MV-4-11 (cell line): ENCODE results near the gene PARD3B.

Experiments
- DNase-seq: peaks from one replicate; lab custom pipeline; 2025; lab: John Stamatoyannopoulos, UW

Gene PARD3B, protein sequence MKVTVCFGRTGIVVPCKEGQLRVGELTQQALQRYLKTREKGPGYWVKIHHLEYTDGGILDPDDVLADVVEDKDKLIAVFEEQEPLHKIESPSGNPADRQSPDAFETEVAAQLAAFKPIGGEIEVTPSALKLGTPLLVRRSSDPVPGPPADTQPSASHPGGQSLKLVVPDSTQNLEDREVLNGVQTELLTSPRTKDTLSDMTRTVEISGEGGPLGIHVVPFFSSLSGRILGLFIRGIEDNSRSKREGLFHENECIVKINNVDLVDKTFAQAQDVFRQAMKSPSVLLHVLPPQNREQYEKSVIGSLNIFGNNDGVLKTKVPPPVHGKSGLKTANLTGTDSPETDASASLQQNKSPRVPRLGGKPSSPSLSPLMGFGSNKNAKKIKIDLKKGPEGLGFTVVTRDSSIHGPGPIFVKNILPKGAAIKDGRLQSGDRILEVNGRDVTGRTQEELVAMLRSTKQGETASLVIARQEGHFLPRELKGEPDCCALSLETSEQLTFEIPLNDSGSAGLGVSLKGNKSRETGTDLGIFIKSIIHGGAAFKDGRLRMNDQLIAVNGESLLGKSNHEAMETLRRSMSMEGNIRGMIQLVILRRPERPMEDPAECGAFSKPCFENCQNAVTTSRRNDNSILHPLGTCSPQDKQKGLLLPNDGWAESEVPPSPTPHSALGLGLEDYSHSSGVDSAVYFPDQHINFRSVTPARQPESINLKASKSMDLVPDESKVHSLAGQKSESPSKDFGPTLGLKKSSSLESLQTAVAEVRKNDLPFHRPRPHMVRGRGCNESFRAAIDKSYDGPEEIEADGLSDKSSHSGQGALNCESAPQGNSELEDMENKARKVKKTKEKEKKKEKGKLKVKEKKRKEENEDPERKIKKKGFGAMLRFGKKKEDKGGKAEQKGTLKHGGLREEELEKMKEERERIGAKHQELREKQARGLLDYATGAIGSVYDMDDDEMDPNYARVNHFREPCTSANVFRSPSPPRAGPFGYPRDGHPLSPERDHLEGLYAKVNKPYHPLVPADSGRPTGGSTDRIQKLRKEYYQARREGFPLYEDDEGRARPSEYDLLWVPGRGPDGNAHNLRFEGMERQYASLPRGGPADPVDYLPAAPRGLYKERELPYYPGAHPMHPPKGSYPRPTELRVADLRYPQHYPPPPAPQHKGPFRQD (N-terminal part only)

GRCh38 chr2:204544961-204545860 lies at the start of gene PARD3B:
Gene PARD3B (plus strand): TSS chr2:204545475. CDS start chr2:204546000, 525 bp downstream.
- DNase-seq = no peak

DNA sequence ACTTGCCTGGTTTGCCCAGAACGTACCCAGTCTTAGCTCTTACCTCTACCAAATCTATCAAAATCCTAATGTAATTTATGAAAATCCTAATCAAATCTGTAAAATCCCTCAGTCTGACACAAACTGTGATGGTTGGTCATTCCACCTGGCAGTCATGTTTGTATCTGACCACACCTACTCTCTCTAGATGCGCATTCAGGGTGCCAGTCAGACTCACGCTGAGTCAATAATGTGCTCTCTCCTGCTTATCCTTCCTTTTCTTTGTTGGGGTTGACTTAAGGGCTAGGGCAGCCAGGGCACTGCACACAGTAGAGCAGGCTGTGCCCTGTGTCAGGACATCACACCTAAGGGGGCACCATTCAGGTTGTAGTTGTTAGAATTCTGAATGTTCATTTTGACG lies 48.5 kb upstream of the PARD3B start:
- no peak for DNase-seq

DNA sequence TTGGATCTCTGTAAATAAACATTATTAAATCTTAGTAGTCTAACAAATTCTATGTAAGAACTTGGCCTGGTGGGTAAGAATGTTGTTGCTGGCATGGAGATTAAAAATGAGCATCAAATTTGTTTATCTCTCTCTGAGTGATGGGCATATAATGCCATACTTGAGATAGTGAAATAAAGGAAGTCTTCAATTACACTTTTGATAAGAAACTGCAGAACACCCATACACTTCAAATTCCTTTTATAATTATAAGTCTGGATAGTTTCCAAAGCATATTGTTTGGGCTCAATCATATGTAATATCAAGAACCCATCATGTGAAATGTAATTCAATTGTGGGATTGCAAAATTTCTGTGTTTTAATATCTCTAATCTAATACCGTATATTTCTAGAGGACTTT lies 47.4 kb upstream of the PARD3B start:
- no peak for DNase-seq

GRCh38 chr2:204498291-204498690 lies 47.0 kb upstream of the PARD3B start:
- no peak for DNase-seq

GRCh38 chr2:204503869-204504268 lies 41.4 kb upstream of the PARD3B start:
- no peak for DNase-seq

GRCh38 chr2:204504594-204504993 lies 40.7 kb upstream of the PARD3B start:
- no peak for DNase-seq

DNA sequence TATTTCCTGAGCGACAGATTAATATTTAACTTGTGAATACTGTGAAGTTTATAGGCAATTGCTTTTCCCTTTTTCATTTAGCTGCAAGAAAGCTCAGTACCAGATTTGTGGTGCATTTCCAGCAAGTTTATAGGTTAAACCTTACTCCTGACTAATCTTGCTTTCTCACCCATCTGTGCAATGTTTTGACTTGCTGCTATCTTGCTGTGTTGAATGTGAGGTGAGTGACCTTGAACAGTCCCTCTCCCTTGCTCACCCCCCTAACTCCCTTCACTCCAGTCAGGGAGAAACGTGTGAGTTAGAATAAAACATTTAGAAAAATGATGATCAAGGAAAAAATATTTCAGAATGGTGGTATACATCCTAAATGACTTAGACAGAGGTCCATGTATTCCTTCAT lies 39.8 kb upstream of the PARD3B start:
- DNase-seq = no peak

DNA sequence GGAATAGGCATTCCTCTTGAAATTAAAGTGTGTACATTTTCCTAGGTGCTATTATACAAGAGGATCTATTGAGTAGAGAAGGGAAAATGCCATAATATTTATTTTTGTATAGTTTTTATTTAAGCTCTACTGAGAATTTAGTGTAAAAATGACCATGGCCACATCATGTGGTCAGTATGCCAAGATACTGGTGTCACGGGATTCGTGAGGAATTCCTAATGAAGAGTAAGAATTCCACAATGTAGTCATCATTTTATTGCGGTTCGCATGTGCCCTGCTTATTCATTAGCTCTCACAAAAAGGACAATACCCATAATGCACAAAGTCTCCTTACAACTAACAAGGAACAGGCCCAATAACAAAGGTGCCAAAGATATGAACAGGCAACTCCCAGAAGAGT lies 39.3 kb upstream of the PARD3B start:
- no peak for DNase-seq

DNA sequence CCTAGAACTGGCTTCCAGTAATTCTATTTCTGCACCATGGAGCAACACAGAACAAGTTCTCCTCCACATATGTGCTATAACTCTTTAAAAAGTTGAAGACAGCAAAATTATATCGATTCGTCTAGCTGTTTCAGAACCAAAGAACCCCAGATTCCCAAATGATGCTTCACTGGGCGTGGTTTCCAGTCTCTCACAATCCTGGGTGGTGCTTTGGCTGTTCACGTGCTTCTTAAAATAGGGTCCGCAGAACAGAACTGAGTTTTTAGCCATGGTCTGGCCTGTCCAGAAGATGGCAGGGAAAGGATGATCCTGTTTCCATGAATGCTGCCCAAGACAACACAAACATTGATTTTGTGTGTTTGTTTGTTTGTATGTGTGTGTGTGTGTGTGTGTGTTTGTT lies 37.6 kb upstream of the PARD3B start:
- DNase-seq = no peak

- DNase-seq = no peak
These were observed 34.4 kb upstream of the PARD3B start for GRCh38 chr2:204510709-204511420.

- DNase-seq = no peak
These were observed 30.8 kb upstream of the PARD3B start for GRCh38 chr2:204514439-204514838.

- DNase-seq = no peak
These were observed 29.9 kb upstream of the PARD3B start for GRCh38 chr2:204515416-204515815.

DNA sequence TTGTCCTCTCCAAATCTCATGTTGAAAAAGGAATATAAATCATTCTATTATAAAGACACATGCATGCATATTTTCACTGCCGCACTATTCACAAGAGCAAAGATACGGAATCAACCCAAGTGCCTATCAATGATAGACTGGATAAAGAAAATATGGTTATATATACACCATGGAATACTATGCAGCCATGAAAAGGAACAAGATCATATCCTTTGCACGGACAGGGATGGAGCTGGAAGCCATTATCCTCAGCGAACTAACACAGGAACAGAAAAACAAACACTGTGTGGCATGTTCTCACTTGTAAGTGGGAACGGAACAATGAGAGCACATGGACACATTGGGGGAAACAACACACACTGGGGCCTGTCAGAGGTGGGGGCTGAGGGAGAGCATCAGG lies 28.1 kb upstream of the PARD3B start:
- DNase-seq = no peak

DNA sequence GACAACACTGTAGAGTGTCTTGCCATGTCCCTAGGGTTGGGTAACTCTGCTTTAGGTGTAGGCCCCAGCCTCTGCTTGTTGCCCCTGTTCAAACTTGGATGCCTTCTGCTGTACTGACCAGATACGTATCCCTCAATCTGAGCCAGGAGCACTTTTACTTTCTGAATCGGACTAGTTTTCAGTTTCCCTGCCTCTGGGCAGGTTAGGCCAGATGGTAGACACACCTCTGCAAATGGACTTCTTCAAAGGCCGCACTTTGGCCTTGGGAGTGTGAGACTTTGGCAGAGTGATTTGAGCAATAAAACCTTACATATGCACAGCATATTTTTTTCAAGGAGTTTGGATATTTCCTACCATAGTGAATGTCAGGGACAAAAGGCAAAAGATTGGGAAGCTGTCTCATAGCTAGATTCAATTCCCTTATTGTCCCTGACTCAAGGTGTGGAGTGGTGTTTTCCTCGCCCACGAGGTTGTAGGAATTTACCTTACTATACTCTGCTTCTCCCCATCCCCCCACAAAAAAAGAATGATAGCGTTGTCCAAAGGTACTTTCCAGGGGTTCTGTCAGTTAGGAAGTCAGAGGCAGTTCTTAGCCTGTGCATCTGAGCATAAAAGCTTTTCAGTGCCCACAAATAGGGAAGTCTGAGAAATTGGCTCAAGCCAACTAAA lies 15.3 kb upstream of the PARD3B start:
- DNase-seq = no peak

- no peak for DNase-seq
These were observed 14.8 kb upstream of the PARD3B start for GRCh38 chr2:204530464-204530805.

DNA sequence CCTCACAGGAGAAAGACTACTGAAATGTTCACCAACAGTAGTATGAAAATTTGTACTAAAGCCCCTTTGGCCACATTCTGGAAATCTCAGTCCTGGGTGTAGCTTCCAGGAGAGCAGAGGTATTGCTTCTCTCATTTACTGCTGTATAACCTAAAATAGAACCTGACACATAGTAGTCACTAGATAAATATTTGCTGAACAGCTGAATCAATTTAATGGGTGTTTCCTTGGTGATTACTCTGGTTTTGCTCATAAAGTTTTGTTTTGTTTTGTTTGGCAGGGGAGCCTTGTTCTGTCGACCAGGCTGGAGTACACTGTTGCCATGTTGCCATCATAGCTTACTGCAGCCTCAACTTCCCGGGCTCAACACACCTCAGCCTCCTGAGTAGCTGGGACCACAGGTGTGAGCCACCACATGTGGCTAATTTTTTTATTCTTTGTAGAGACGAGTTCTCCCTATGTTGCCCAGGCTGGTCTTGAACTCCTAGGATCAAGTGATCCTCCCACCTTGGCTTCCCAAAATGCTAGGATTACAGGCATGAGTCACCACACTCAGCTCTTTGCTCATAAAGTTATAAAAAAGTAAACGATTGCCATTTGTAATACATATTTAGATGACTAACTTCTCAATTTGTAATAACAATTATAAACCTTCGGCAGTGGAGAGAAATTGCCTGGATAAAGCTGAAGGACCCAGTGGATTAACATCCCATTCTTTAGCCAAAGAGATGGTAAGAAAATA lies 11.5 kb upstream of the PARD3B start:
- DNase-seq = no peak

DNA sequence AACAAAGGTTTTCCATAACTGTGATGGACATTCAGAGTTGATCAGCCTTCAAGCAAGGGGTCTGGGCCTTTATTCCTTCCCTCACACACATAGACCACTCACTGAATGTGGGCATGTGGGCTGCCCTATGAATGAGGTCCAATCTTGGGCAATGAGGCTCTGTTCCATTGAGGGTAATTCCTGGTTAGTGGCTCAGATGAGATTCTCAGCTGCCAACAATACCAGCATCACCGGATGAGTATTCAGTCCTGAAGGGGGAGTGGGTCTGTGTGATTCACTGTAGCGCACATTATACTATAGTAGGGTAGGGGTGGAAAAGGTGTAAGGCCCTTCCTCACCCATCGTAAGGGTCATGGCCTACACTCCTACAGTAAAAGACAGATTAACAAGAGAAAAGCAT lies 9.9 kb upstream of the PARD3B start:
- no peak for DNase-seq

DNA sequence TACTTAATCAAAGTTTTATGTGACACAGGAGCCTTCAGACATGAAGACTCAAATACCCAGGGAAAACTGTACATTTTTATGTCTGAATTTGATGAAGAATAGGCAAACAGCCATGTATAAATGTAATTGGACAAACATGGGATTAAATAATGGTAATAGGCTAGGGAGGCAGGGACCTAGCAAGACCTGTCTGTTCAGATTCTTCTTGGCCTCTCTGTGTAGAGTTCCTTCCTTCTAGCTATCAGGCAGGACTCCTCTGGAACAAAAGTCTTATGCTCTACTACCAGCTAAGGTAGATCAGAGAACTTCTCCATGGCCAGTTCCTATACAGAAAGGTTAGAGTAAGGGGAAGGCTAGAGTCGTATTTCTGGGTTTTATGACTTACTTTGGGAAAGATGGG lies 9.5 kb upstream of the PARD3B start:
- DNase-seq = no peak

GRCh38 chr2:204538182-204539018 lies 6.9 kb upstream of the PARD3B start:
- DNase-seq = no peak
